Fibroblast of peridontal ligament (primary cell): ENCODE measurements around the gene SLC38A3.
"Not testable (repeated sequence)": the region's sequence is repeated elsewhere in the genome, so short reads cannot be mapped to it uniquely, and the experiment has no call there.

Experiments
- DNase-seq: peaks from one replicate; pipeline ENCODE4 v3.0.0-alpha.2; 2010; ENCODE audit errors: extremely low read depth

SLC38A3 gene

GRCh38 chr3:50210510-50211367 lies 5.7 kb downstream of the SLC38A3 start:
- no peak for DNase-seq

GRCh38 chr3:50211368-50211717 lies 6.3 kb downstream of the SLC38A3 start:
- not testable (repeated sequence) for DNase-seq

GRCh38 chr3:50211930-50212329 lies 6.9 kb downstream of the SLC38A3 start:
- peak; percentile 56 for DNase-seq

- no peak for DNase-seq
Observed at GRCh38 chr3:50212502-50212901, 7.4 kb downstream of the SLC38A3 start.

DNA sequence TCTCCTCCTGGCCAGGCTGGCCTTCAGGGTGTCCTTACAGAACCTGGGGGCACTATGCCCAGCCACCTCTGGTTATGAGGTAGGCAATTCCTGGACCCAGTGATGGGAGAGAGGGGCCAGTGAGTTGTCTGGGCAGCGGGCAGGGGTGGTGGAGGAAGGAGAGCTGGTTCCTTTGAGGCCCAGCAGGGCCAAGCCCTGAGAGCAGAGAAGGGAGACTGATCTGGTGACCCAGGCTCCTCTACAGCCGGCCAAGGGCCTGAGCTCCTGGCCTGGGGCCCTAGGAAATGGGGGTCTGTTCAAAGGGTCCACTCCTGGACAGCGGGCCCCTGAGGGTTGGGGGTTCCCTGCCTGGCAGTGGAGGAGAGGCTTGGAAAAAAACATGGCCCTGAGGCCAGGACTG lies 7.9 kb downstream of the SLC38A3 start:
- no peak for DNase-seq

GRCh38 chr3:50213373-50213772 lies 8.3 kb downstream of the SLC38A3 start:
- no peak for DNase-seq

GRCh38 chr3:50214824-50215223 lies 9.8 kb downstream of the SLC38A3 start:
- DNase-seq = no peak

DNA sequence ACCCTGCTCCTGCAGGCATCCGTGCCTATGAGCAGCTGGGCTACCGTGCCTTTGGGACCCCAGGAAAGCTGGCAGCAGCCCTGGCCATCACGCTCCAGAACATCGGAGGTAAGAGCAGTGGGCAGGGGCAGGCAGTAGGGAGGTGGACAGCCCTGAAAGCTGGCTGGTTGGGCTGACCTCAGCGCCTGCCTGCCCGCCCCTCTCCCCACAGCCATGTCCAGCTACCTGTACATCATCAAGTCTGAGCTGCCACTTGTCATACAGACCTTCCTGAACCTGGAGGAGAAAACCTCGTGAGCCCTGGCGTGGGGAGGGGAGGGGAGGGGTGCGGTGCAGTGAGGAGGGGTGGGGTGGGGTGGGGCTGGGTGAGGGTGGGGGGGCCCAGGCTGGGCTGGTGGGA lies 10.5 kb downstream of the SLC38A3 start:
- no peak for DNase-seq

GRCh38 chr3:50217681-50218080 lies 12.6 kb downstream of the SLC38A3 start:
- no peak for DNase-seq

DNA sequence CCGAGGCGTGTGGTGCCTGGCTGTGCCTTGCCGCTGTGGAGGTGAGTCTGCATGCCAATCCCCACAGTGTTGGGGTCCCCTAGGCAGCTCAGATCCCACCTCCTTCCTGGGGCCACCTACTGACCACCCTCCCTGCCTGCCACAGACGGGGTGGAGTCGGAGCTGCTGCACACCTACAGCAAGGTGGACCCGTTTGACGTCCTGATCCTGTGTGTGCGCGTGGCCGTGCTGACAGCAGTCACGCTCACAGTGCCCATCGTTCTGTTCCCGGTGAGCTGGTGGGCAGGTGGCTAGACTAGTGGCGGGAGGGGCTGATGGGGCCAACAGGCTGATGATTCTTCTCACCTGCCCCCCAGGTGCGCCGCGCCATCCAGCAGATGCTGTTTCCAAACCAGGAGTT lies 13.4 kb downstream of the SLC38A3 start:
- no peak for DNase-seq

DNA sequence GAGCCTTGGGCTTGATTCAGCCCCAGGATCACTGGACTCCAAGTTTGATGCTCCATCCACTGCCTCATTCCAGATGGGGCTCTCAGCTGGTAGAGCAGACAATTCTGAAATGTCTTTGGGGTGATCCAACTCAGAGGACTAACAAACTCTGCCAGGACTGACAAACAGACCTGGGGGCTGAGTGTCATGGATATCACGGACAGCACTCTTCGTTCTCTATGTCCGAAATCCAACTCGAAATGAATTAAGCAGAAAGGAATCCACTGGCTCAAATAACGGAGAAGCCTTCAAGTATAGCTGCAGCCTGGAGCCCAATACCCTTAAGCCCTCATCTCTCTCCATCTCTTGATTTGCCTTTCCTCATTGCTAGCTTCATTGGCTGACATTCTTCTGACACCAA lies 14.2 kb downstream of the SLC38A3 start:
- no peak for DNase-seq

- no peak for DNase-seq
Observed at GRCh38 chr3:50220109-50220508, 15.0 kb downstream of the SLC38A3 start.

DNA sequence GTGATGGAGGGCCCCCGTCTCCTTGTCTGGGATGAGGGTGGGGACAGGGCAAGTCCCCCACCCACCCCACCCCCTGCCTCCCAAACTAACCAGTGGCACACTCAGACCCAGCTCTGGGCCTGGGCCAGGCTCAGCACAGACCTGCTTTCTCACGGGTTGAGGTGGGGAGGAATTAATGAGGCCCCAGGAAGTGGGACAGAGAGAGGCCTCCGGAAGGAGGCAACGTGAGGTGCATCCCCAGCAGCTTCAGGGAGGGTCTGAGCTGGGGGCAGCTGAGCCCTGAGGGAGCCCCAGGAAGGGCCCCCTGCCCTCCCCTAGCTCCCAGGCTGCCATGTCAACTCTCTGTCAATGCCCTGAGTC lies 16.0 kb downstream of the SLC38A3 start:
- no peak for DNase-seq

DNA sequence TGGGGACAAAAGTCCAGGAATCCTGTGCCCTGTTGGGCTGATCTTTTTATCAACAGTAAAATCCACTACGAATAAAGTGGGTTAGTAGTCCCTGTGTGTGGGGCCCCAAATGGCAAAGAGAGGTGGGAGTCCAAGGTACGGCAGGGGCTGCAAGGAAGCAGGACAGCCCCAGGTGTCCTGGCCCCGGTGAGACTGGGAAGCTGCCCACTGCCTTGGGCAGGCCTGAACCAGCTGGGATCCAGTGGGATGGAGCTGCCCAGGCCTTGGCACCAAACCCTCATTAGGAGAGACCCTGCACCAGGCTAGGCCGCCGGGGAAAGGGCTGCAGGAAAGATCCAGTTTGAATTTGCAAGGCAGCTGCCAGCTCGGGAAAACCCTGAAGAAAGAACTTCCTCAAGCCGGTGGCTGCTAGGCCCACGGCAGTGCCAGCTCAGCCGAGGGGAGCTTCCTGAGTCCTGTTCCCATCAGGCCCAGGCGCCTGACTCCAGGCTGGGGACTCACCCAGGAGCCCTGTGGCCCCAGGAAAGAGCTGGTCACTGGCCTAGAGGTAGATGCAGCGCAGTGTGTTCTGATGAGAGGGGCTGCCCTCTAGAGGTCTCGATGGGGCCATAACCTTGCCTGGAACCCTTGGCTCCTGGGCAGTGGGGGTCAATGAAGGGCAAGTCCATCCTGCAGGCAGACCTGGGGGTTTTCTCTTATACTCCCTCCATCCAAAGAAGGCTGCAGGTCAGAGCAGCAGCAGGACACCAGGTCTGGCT lies 16.5 kb downstream of the SLC38A3 start:
- DNase-seq = no peak

DNA sequence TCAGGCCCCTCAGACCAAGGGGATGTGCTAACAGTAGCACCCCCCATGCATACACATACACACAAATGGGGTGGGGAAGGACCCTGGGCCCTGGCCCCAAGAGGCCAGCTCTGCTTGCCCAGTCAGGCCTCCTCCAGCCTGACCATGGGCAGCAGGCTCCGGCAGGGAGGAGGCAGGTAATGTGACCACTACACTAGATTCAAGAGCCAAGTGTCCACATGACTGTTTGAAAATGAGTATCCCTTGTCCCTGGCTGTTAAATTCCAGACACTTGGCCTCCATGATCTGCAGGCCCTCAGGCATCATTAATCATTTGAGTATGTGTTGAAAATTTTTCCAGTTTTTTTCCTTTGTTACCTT lies 17.1 kb downstream of the SLC38A3 start:
- no peak for DNase-seq

DNA sequence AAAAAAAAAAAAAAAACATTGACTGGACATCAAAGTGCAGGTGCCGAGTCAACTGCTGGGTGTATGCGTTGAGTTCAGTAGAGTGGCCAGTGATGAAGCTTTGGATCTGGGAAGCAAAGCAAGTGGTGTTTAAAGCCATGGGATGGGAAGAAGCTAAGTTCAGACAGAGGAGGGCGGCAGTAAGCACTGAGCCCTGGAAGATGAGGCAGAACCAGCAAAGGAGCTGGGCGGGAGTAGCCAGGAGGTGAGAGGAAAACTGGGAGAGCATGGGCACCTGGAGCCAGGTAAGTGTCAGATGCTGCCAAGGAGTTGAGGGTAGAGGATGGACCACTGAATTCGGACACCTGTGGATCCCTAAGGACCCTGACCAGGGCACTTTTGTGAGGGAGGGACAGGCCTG lies 19.6 kb downstream of the SLC38A3 start:
- no peak for DNase-seq

DNA sequence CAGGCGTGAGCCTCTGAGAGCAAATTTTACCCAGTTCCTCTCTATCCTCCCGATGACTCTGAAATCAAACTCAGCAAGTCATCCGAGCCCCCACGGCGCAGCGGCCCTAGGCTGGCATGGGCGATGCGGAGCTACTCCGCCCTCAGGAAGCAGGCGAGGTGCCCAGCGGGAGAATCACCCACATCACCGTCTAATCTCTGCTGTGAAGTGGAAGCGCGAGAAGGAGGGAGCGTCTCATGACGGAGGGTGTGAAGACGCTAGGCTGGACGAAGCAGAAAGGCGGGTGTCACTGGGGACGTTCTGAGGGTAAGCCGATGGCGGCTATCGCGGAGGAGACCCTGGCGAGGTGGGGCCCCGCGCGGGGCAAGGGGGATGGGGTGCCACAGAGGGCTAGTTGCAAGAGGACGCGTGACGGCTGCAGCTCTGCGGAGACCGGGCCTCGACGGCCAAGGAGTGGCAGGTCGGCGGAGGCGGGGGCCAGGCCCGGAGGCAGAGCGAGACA lies 21.9 kb downstream of the SLC38A3 start:
- DNase-seq = peak; percentile 42

- peak; percentile 81 for DNase-seq
Observed at GRCh38 chr3:50227390-50228183, 22.5 kb downstream of the SLC38A3 start.

- DNase-seq = not testable (repeated sequence)
Observed at GRCh38 chr3:50228184-50228763, 23.2 kb downstream of the SLC38A3 start.

DNA sequence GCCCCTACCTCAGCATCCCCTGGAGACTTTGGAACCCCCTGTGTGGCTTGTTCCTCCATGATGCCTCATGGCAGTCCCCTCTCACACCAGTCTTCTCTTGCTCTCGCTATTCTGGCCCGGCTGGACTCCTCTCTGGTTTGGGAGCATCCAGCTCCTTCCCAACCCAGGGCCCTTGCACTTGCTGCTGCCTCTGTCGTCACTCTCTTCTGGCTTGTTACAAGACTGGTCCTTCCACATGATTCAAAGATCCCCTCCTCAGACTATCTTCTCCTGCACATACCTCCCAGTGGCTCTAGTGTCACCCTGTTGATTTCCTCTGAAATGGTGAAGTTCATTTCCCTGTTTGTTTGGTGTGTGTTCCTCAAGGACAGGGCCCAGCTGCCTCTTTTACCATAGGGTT lies 24.4 kb downstream of the SLC38A3 start:
- no peak for DNase-seq

DNA sequence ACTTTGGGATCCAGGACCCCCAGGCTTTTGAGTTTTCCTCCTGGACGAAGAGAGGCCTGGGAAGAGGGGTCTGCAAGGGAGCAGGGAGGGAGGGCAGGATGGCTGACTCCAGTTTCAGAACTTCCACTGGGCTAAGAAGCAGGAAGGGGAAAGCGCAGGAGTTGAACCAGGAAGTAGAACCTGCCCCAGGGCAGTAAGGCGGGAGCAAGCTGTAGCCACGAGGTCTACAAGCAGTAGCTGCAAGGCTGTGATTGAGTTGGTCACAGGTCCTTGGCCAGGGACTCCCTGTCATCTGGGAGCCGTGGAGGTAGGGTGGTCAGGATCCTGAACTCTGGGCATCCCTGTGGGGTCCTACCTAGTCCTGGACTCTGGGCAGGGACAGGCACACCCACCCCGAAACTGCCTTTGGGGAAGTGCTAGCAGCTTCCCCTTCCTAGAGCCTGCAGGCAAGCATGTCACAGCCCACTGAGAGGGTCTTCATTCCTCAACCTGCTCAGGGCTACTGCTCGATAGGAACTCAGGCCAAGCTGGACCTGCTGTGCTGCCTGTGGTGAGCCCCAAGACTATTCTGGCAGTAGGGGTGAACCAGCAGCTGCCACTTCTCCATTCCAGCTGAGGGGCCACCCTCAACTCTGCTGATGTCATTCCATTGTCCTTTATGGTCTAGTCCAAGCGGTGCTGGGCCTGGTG lies 25.2 kb downstream of the SLC38A3 start:
- no peak for DNase-seq

- peak; percentile 29 for DNase-seq
Observed at GRCh38 chr3:50230794-50231125, 25.7 kb downstream of the SLC38A3 start.
